ENCODE data around the gene TSPAN11. TPM values are rescaled to one million over a fixed set of nuclear protein-coding genes. Genes with fewer than 3 reads are reported as not detected.
"Not testable (repeated sequence)": the region's sequence is repeated elsewhere in the genome, so short reads cannot be mapped to it uniquely, and the experiment has no call there.

TSPAN11 gene, protein sequence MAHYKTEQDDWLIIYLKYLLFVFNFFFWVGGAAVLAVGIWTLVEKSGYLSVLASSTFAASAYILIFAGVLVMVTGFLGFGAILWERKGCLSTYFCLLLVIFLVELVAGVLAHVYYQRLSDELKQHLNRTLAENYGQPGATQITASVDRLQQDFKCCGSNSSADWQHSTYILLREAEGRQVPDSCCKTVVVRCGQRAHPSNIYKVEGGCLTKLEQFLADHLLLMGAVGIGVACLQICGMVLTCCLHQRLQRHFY
- total RNA-seq = under 1 TPM; 0.07 to 0.28 TPM

DNA sequence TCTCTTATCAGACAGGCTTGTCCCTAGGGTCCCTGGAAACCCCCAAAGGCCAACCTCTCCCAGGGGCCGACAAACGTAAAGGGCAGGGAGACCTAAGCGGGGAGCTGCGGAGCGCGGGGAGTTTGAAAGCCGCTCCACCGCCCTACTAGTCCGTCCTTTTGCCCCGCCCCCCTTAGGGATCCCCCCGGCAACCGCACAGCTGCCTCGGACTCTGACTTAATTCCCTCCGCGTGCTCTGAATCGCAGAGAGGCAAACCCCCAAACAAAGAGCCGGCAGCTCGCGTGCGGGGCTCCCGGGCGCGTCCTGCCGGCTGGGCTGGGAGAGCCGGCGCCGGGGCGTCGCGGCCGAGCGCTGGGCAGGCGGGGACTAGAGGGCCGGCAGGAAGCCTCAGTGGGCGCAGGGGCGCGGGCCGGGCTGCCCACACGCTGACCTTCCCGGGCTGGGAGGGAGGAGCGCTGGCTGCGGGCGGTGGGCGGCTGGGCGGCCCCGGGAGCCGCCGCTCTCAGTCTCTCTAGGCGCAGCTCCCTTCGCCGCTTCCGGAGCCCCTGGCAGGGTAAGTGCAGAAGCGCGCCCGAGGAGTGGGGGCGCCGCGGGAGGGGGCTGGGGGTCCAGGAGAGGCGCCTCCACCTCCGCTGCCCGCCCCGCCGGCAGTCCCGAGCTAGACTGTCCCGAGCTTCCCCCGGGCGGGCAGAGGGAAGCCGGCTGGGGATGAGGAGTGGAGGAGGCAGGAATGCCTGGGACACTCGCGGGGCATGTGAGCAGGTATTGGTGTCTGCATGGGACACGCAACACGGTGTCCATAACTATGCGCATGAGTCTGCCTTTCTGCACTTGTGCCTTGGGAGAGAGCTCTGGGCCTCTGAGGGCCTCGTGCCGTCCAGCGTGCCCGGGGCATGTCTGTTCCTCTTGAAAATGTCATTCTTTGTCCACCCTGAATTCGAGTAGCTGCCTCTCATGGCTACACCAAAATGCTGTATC lies at the start of gene TSPAN11:
Gene TSPAN11, plus strand, starts transcription at position 506 of the 979 bp plus-strand sequence. CDS start 27,244 bp downstream, outside the sequence.
- Mint-ChIP-seq H3K36me3 (ENCODE audit: insufficient read depth in 2 of 2) (no peaks in the 10 kb centered on the region), H3K9me3 (no peaks in the 10 kb centered on the region), H3K4me1 (ENCODE audit: low read depth) (no peaks in the 10 kb centered on the region), H3K27ac (no peak within 1 kb of the TSS), H3K27me3 (ENCODE audit: low read depth) (peaks cover 65% of the 10 kb centered on the region), H3K4me3 (peak within 1 kb of the TSS in 1 of 2 donors; percentile 50)
- DNase-seq = peak; percentile 20 to 23
- peak; percentile 46 to 56 for ATAC-seq (replicated peaks in 1 of 2)

- Mint-ChIP-seq H3K9me3 (no peaks in the 10 kb centered on the region), H3K27me3 (ENCODE audit: low read depth) (peaks cover 35% of the 10 kb centered on the region), H3K4me1 (ENCODE audit: low read depth) (no peaks in the 10 kb centered on the region), H3K27ac (no peak overlapping the region), H3K4me3 (no peak overlapping the region), H3K36me3 (ENCODE audit: insufficient read depth in 2 of 2) (no peaks in the 10 kb centered on the region)
- no peak for DNase-seq
- ATAC-seq (replicated peaks in 1 of 2) = no peak
Observed at GRCh38 chr12:30877105-30877875, 49.3 kb upstream of the TSPAN11 start.

DNA sequence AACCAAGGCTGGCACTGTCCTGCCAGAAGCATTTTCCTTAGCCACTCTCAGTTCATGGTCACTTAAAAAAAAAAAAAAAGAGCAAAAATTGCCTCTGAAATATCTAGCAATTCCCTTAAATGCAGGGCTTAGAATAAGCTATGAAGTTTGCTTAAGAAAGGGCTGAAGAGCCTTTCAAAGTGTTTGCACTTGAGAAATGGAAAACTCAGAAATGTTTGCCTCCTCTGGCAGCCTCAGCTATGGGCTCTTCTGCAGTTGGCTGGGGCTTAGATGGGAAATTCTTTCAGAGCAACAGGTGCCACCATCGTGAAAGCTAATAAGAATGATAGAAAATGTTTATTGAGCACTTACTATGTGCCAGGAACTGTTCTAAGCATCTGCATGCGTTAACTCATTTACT lies 48.5 kb upstream of the TSPAN11 start:
- Mint-ChIP-seq H3K4me3 (no peak overlapping the region), H3K4me1 (ENCODE audit: low read depth) (no peaks in the 10 kb centered on the region), H3K27me3 (ENCODE audit: low read depth) (peaks cover 35% of the 10 kb centered on the region), H3K27ac (no peak overlapping the region), H3K36me3 (ENCODE audit: insufficient read depth in 2 of 2) (no peaks in the 10 kb centered on the region), H3K9me3 (no peaks in the 10 kb centered on the region)
- ATAC-seq (replicated peaks in 1 of 2) = no peak
- DNase-seq = no peak

DNA sequence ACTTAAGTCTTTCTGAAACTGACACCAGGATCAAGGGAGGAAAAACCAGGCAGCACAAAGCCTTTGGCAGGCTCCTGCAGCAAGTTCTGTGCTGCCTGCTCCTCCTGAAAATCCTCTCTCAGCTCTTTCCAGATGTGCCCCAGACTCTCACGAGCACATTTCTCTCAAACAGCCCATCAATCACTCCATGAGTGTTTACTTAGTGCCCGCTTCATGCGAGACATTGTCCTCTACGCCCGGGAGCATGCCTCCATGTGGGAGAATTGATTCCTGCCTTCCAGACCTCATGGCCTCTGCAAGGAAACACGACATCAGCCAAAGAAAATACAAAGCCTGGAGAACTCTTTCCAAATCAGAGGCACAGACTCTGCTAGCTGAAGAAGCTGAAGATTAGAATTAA lies 46.5 kb upstream of the TSPAN11 start:
- no peak overlapping the region for H3K27ac Mint-ChIP-seq
- no peak for ATAC-seq (replicated peaks in 1 of 2)

GRCh38 chr12:30880813-30881212 lies 45.7 kb upstream of the TSPAN11 start:
- ATAC-seq (replicated peaks in 1 of 2) (no peak), DNase-seq (no peak)
- H3K27ac Mint-ChIP-seq = no peak overlapping the region
- peaks cover 0 to 1% of the 10 kb centered on the region in 2 donors for H3K9me3 Mint-ChIP-seq
- H3K4me1 Mint-ChIP-seq (ENCODE audit: low read depth) = no peaks in the 10 kb centered on the region
- H3K36me3 Mint-ChIP-seq (ENCODE audit: insufficient read depth in 2 of 2) = peaks cover 0 to 1% of the 10 kb centered on the region in 2 donors
- H3K4me3 Mint-ChIP-seq = no peak overlapping the region
- H3K27me3 Mint-ChIP-seq (ENCODE audit: low read depth) = peaks cover 35% of the 10 kb centered on the region

More for the DNA sequence above, 46.5 kb upstream of the TSPAN11 start:
- Mint-ChIP-seq H3K36me3 (ENCODE audit: insufficient read depth in 2 of 2) (peaks cover 0 to 1% of the 10 kb centered on the region in 2 donors), H3K9me3 (peaks cover 0 to 1% of the 10 kb centered on the region in 2 donors), H3K4me1 (ENCODE audit: low read depth) (no peaks in the 10 kb centered on the region), H3K27me3 (ENCODE audit: low read depth) (peaks cover 35% of the 10 kb centered on the region), H3K4me3 (no peak overlapping the region)
- DNase-seq = no peak

DNA sequence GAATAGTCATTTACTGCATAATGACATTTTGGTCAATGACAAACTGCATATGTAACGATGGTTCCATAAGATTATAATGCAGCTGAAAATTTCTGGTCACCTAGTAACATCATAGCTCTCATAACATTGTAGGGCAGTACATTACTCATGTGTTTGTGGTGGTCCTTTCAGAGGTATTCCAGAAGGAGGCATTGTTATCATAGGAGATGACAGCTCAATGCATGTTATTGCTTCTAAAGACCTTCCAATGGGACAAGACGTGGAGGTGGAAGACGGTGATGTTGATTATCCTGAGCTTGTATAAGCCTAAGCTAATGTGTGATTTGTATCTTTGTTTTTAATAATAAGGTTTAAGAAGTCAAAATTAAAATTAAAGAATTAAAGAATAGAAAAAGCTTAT lies 43.8 kb upstream of the TSPAN11 start:
- peaks cover 6 to 9% of the 10 kb centered on the region in 2 donors for H3K9me3 Mint-ChIP-seq

DNA sequence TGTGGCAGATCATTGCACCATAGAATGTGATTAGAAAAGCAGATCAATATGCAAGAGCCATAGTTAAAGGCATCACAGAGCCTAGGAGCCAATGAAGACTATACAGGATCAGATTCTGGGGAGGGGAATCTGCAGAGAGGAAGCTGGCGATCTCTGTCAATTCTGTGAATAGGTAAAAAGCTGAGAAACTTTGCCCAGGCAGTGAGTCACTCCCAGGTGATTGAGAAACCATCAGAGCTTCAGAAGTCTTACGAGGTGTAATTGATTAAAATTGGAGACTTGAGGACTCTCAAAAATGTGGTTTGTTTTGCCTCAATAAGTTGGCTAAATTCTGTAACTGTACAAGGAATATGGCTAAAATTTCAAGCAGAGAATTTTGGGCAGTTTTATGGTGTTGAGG lies 41.7 kb upstream of the TSPAN11 start:
- no peak overlapping the region for H3K4me3 Mint-ChIP-seq
- peaks cover 11 to 12% of the 10 kb centered on the region in 2 donors for H3K9me3 Mint-ChIP-seq
- H3K36me3 Mint-ChIP-seq (ENCODE audit: insufficient read depth in 2 of 2) = peaks cover 4 to 5% of the 10 kb centered on the region in 2 donors
- no peak overlapping the region for H3K27ac Mint-ChIP-seq
- ATAC-seq (replicated peaks in 1 of 2) = no peak
- H3K4me1 Mint-ChIP-seq (ENCODE audit: low read depth) = no peaks in the 10 kb centered on the region
- H3K27me3 Mint-ChIP-seq (ENCODE audit: low read depth) = peaks cover 6% of the 10 kb centered on the region
- no peak for DNase-seq

More for the DNA sequence above, 43.8 kb upstream of the TSPAN11 start:
- Mint-ChIP-seq H3K4me3 (no peak overlapping the region), H3K4me1 (ENCODE audit: low read depth) (no peaks in the 10 kb centered on the region), H3K27ac (no peak overlapping the region), H3K36me3 (ENCODE audit: insufficient read depth in 2 of 2) (peaks cover 4% of the 10 kb centered on the region in 2 donors), H3K27me3 (ENCODE audit: low read depth) (peaks cover 21% of the 10 kb centered on the region)
- ATAC-seq (replicated peaks in 1 of 2) = no peak
- DNase-seq = no peak

GRCh38 chr12:30885321-30885720 lies 41.2 kb upstream of the TSPAN11 start:
- no peak for ATAC-seq (replicated peaks in 1 of 2)
- peaks cover 4 to 8% of the 10 kb centered on the region in 2 donors for H3K36me3 Mint-ChIP-seq (ENCODE audit: insufficient read depth in 2 of 2)
- no peaks in the 10 kb centered on the region for H3K4me1 Mint-ChIP-seq (ENCODE audit: low read depth)
- peaks cover 1% of the 10 kb centered on the region for H3K27me3 Mint-ChIP-seq (ENCODE audit: low read depth)
- H3K9me3 Mint-ChIP-seq = peaks cover 12 to 14% of the 10 kb centered on the region in 2 donors
- no peak overlapping the region for H3K27ac Mint-ChIP-seq
- H3K4me3 Mint-ChIP-seq = no peak overlapping the region
- DNase-seq = no peak

DNA sequence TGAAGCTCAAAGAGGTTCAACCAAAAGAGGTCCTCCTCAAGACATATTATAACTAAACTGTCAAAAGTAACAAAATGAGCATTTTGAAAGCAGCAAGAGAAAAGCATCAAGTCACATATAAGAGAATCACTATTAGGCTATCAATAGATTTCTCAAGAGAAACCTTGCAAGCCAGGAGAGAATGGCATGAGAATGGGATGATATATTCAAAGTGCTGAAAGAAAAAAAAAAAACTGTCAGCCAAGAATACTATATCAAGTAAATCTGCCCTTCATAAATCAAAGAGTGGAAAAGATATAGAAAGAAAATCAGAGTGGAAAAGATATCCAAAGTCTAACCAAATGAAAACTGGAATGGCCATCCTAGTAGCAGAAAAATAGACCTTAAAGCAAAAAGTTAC lies 39.3 kb upstream of the TSPAN11 start:
- H3K27ac Mint-ChIP-seq = no peak overlapping the region
- ATAC-seq (replicated peaks in 1 of 2) (no peak), DNase-seq (no peak)
- H3K4me1 Mint-ChIP-seq (ENCODE audit: low read depth) = no peaks in the 10 kb centered on the region
- peaks cover 4 to 8% of the 10 kb centered on the region in 2 donors for H3K36me3 Mint-ChIP-seq (ENCODE audit: insufficient read depth in 2 of 2)
- peaks cover 15 to 17% of the 10 kb centered on the region in 2 donors for H3K9me3 Mint-ChIP-seq
- no peaks in the 10 kb centered on the region for H3K27me3 Mint-ChIP-seq (ENCODE audit: low read depth)
- H3K4me3 Mint-ChIP-seq = no peak overlapping the region

GRCh38 chr12:30888241-30888640 lies 38.3 kb upstream of the TSPAN11 start:
- Mint-ChIP-seq H3K9me3 (peaks cover 15 to 17% of the 10 kb centered on the region in 2 donors), H3K4me3 (no peak overlapping the region), H3K36me3 (ENCODE audit: insufficient read depth in 2 of 2) (peaks cover 4 to 8% of the 10 kb centered on the region in 2 donors), H3K27ac (no peak overlapping the region), H3K27me3 (ENCODE audit: low read depth) (no peaks in the 10 kb centered on the region), H3K4me1 (ENCODE audit: low read depth) (no peaks in the 10 kb centered on the region)
- DNase-seq = no peak
- no peak for ATAC-seq (replicated peaks in 1 of 2)

GRCh38 chr12:30894531-30894930 lies 32.0 kb upstream of the TSPAN11 start:
- H3K9me3 Mint-ChIP-seq; H3K4me3 Mint-ChIP-seq; H3K36me3 Mint-ChIP-seq (ENCODE audit: insufficient read depth in 2 of 2); DNase-seq; ATAC-seq (replicated peaks in 1 of 2); H3K4me1 Mint-ChIP-seq (ENCODE audit: low read depth); H3K27ac Mint-ChIP-seq: not testable (repeated sequence)
- H3K27me3 Mint-ChIP-seq (ENCODE audit: low read depth) = peaks cover 12% of the 10 kb centered on the region

- Mint-ChIP-seq H3K36me3 (ENCODE audit: insufficient read depth in 2 of 2) (peaks cover 0 to 2% of the 10 kb centered on the region in 2 donors), H3K9me3 (peaks cover 0 to 3% of the 10 kb centered on the region in 2 donors), H3K4me1 (ENCODE audit: low read depth) (no peaks in the 10 kb centered on the region), H3K27ac (no peak overlapping the region), H3K27me3 (ENCODE audit: low read depth) (peaks cover 12% of the 10 kb centered on the region), H3K4me3 (no peak overlapping the region)
- no peak for ATAC-seq (replicated peaks in 1 of 2)
- DNase-seq = no peak
Observed at GRCh38 chr12:30896461-30896860, 30.1 kb upstream of the TSPAN11 start.
